Naive thymus-derived CD4-positive, alpha-beta T cell (primary cell): ENCODE measurements around the gene NR2F1-AS1. TPM values are rescaled to one million over a fixed set of nuclear protein-coding genes. Genes with fewer than 3 reads are reported as not detected.
"Not testable (repeated sequence)": the region's sequence is repeated elsewhere in the genome, so short reads cannot be mapped to it uniquely, and the experiment has no call there.

Source experiments
- ATAC-seq: fragments of 150-1000 bp; cut with Tn5 transposase; 2 replicates; pipeline ENCODE4 v1.10.0; 2021; ENCODE audit warnings: mild to moderate bottlenecking, moderate library complexity
- CTCF ChIA-PET: fragments of 350-600 bp; sonication (Branson Sonifier 250); formaldehyde crosslinking; loops from one replicate; lab custom pipeline; 2021; ENCODE audit warnings: antibody characterized with exemption; lab: Charles Lee
- POLR2A ChIA-PET: fragments of 350-600 bp; sonication (Branson Sonifier 250); formaldehyde crosslinking; loops from one replicate; lab custom pipeline; 2021; ENCODE audit warnings: antibody characterized with exemption, inconsistent platforms; lab: Charles Lee
- DNase-seq, 9 donors: peaks; one replicate each; pipeline versions ENCODE4 v3.0.0 to v3.0.0-alpha.2; 2020 to 2022; ENCODE audit warnings: mixed read lengths in 1 of 9
- H3K27ac ChIP-seq: one replicate; pipeline ENCODE4 v1.7.0; 2013; ENCODE audit warnings: mild to moderate bottlenecking, low read depth, low read length, moderate library complexity
- H3K27me3 ChIP-seq, 2 donors: one replicate each; pipeline ENCODE4 v1.7.0; 2013; ENCODE audit warnings: low read length in 2 of 2, mild to moderate bottlenecking in 2 of 2, moderate library complexity in 2 of 2; ENCODE audit not compliant: control insufficient read depth in 2 of 2, insufficient read depth in 2 of 2
- H3K36me3 ChIP-seq, 3 experiments: 1 replicate in 2 of 3; 2 replicates in 1 of 3; pipeline ENCODE4 v1.7.0; 2013; ENCODE audit warnings: low read length in 3 of 3, mild to moderate bottlenecking in 3 of 3, moderate library complexity in 1 of 3; ENCODE audit not compliant: insufficient read depth in 3 of 3, control insufficient read depth in 2 of 3
- H3K4me1 ChIP-seq, 2 donors: one replicate each; pipeline ENCODE4 v1.7.0; 2013; ENCODE audit warnings: low read length in 2 of 2, mild to moderate bottlenecking in 2 of 2, moderate library complexity in 1 of 2; ENCODE audit not compliant: control insufficient read depth in 2 of 2, insufficient read depth in 2 of 2
- H3K4me3 ChIP-seq: 2 replicates; pipeline ENCODE4 v1.7.0; 2013; ENCODE audit warnings: mild to moderate bottlenecking, low read length
- H3K9me3 ChIP-seq, 3 experiments: 1 replicate in 2 of 3; 2 replicates in 1 of 3; pipeline ENCODE4 v1.7.0; 2013; ENCODE audit warnings: low read length in 3 of 3; ENCODE audit not compliant: control insufficient read depth in 2 of 3
- H3K27ac Mint-ChIP-seq, 9 donors: one replicate each; pipeline ENCODE4 v1.8.0; 2020 to 2022; ENCODE audit warnings: mixed read lengths in 9 of 9, mild to moderate bottlenecking in 8 of 9, moderate library complexity in 5 of 9, inconsistent platforms in 2 of 9
- H3K27me3 Mint-ChIP-seq, 5 donors: one replicate each; pipeline ENCODE4 v1.8.0; 2021 to 2022; ENCODE audit warnings: mixed read lengths in 5 of 5, mild to moderate bottlenecking in 1 of 5
- H3K36me3 Mint-ChIP-seq, 5 donors: one replicate each; pipeline ENCODE4 v1.8.0; 2020 to 2022; ENCODE audit warnings: mixed read lengths in 5 of 5, mild to moderate bottlenecking in 3 of 5, inconsistent platforms in 1 of 5
- H3K4me1 Mint-ChIP-seq, 7 donors: one replicate each; pipeline ENCODE4 v1.8.0; 2020 to 2022; ENCODE audit warnings: mixed read lengths in 7 of 7, mild to moderate bottlenecking in 3 of 7, inconsistent platforms in 1 of 7
- H3K4me3 Mint-ChIP-seq, 10 donors: one replicate each; pipeline ENCODE4 v1.8.0; 2020 to 2022; ENCODE audit warnings: mild to moderate bottlenecking in 10 of 10, mixed read lengths in 10 of 10, moderate library complexity in 6 of 10, inconsistent platforms in 2 of 10
- H3K9me3 Mint-ChIP-seq, 11 donors: one replicate each; pipeline ENCODE4 v1.8.0; 2020 to 2022; ENCODE audit warnings: mixed read lengths in 11 of 11, mild to moderate bottlenecking in 4 of 11, inconsistent platforms in 1 of 11, moderate library complexity in 1 of 11
- intact Hi-C, 2 donors: fragments of 100-400 bp; cut with micrococcal nuclease; formaldehyde crosslinking; loops; one replicate each; pipeline ENCODE4 v1.15.1; 2023
- polyA plus RNA-seq, 2 donors: library from polyadenylated mRNA; unstranded; fragments of 300-500 nt; fragmentation: Illumina TruSeq; gene quantifications; one replicate each; pipeline ENCODE4 v1.2.3, GENCODE V29; 2021
- total RNA-seq, 6 experiments: library from RNA in 5 of 6; stranded (reverse) in 5 of 6; gene quantifications; 1 replicate in 5 of 6; 2 replicates in 1 of 6; pipeline ENCODE4 v1.2.3 and lab custom pipeline; 2021 to 2026

The NR2F1-AS1 gene
- total and polyA plus RNA-seq, 7 experiments from 2014 or later, result not detected

DNA sequence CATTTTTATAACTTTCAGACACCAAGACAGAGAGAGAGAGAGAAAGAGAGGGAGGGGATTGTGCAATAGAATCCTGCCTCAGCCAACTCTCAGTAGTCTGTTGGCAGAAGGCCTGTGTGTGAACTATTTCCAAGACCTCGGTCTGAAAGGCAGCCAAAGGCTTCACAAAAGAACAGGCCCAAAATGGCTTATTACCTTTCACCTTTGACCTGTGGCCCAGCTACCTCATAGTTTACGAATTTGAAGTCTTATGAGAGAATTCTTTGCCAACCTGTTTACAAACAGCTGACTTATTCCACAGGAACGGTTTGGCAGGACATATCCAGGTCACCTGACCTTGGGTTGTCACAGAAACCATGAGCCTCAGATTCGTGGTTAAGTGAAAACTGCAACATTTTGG, 48.6 kb downstream of the NR2F1-AS1 start:
- H3K4me1 ChIP-seq, result no peaks in the 10 kb centered on the region
- Mint-ChIP-seq H3K4me3 (no peak overlapping the region), H3K27ac (no peak overlapping the region), H3K4me1 (no peaks in the 10 kb centered on the region), H3K9me3 (peaks cover 0 to 25% (median 10%) of the 10 kb centered on the region in 11 donors), H3K36me3 (no peaks in the 10 kb centered on the region), H3K27me3 (peaks cover 0 to 14% (median 6%) of the 10 kb centered on the region in 5 donors)
- ATAC-seq, result no peak
- no peak overlapping the region for H3K4me3 ChIP-seq
- no peaks in the 10 kb centered on the region for H3K27me3 ChIP-seq
- ChIA-PET POLR2A (no interaction called here), CTCF (no interaction called here)
- no peaks in the 10 kb centered on the region for H3K36me3 ChIP-seq
- H3K27ac ChIP-seq, result no peak overlapping the region
- H3K9me3 ChIP-seq, result no peaks in the 10 kb centered on the region
- intact Hi-C loops, result no loop called here
- no peak for DNase-seq

DNA sequence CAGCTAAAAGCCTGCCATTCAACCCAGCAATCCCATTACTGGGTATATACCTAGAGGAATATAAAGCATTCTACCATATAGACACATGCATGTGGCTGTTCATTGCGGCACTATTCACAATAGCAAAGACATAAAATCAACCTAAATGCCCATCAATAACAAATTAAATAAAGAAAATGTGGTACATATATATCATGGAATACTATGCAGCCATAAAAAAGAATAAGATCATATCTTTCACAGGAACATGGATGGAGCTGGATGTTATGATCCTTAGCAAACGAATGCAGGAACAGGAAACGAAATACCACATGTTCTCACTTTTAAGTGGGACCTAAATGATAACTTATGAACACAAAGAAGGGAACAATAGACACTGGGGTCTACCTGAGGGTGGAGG, 59.2 kb downstream of the NR2F1-AS1 start:
- H3K4me3 ChIP-seq, H3K4me1 Mint-ChIP-seq, H3K4me1 ChIP-seq, ATAC-seq, H3K27ac ChIP-seq, H3K36me3 ChIP-seq, intact Hi-C loops, H3K27me3 ChIP-seq, H3K27ac Mint-ChIP-seq, H3K9me3 ChIP-seq, H3K36me3 Mint-ChIP-seq, POLR2A ChIA-PET, CTCF ChIA-PET, DNase-seq, H3K4me3 Mint-ChIP-seq: not testable (repeated sequence)
- Mint-ChIP-seq H3K27me3 (peaks cover 0 to 19% (median 16%) of the 10 kb centered on the region in 5 donors), H3K9me3 (peaks cover 3 to 45% (median 30%) of the 10 kb centered on the region in 11 donors)

DNA sequence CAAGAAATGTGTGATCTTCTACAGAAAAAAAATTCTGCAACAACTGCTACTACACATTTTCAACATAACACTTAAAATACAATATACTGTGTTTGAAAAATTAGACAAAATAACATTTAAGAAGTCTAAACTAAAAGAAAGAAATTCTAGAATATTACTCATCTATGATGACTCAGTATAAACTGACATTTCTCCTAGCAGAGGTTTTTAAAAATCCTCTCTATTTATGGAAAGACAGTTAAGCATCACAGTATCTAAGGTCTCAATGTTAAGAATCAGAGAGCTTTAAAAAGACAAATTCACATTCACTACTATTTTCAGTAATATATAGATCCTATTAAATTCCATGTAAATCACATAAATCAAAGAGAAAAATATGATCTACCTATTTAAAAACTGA, 61.3 kb downstream of the NR2F1-AS1 start:
- Histone ChIP-seq H3K27me3 (no peaks in the 10 kb centered on the region), H3K36me3 (no peaks in the 10 kb centered on the region), H3K27ac (no peak overlapping the region), H3K4me3 (no peak overlapping the region), H3K9me3 (no peaks in the 10 kb centered on the region), H3K4me1 (no peaks in the 10 kb centered on the region)
- Mint-ChIP-seq H3K4me1 (no peaks in the 10 kb centered on the region), H3K36me3 (no peaks in the 10 kb centered on the region), H3K27ac (no peak overlapping the region), H3K27me3 (peaks cover 0 to 19% (median 12%) of the 10 kb centered on the region in 5 donors), H3K9me3 (peaks cover 0 to 24% (median 18%) of the 10 kb centered on the region in 11 donors), H3K4me3 (no peak overlapping the region)
- DNase-seq, result no peak
- ATAC-seq, result no peak
- ChIA-PET POLR2A (no interaction called here), CTCF (no interaction called here)
- intact Hi-C loops, result no loop called here

DNA sequence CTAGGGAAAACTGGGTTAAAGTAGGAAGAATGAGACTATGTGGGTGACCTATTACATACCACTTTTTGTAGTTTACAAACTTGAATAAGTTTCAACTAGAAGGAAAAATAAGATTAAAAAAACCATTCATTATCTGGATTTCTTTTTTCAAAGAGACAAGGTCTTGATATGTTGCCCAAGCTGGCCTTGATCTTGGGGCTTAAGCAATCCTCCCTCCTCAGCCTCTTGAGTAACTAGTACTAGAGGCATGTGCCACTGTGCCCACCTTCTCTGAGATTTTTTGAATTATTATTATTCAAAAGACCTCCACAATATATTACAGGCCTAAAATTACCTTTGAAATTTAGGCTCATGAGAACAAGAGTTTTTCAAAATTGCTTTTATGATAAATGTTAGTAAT, 63.2 kb downstream of the NR2F1-AS1 start:
- POLR2A ChIA-PET, result no interaction called here
- intact Hi-C loops, result no loop called here
- Mint-ChIP-seq H3K36me3 (no peaks in the 10 kb centered on the region), H3K4me1 (no peaks in the 10 kb centered on the region), H3K4me3 (no peak overlapping the region), H3K27me3 (peaks cover 0 to 22% (median 11%) of the 10 kb centered on the region in 5 donors), H3K27ac (no peak overlapping the region), H3K9me3 (peaks cover 0 to 17% (median 11%) of the 10 kb centered on the region in 11 donors)
- no peaks in the 10 kb centered on the region for H3K4me1 ChIP-seq
- no peaks in the 10 kb centered on the region for H3K9me3 ChIP-seq
- CTCF ChIA-PET, result no interaction called here
- H3K4me3 ChIP-seq, result no peak overlapping the region
- ATAC-seq (no peak), DNase-seq (no peak)
- no peaks in the 10 kb centered on the region for H3K27me3 ChIP-seq
- no peaks in the 10 kb centered on the region for H3K36me3 ChIP-seq
- H3K27ac ChIP-seq, result no peak overlapping the region

DNA sequence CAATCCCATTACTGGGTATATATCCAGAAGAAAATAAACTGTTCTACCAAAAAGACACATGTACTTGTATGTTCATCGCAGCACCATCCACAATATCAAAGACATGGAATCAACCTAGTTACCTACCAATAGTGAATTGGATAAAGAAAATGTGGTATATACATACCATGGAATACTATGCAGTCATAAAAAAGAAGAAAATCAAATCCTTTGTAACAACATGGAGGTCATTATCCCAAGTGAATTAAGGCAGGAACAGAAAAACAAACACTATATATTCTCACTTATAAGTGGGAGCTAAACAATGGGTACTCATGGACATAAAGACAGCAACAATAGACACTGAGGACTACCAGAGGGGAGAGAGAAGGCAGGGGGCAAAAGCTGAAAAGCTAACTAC, 67.7 kb downstream of the NR2F1-AS1 start:
- POLR2A ChIA-PET, result no interaction called here
- H3K36me3 ChIP-seq, result no peaks in the 10 kb centered on the region
- H3K27me3 ChIP-seq, result no peaks in the 10 kb centered on the region
- H3K9me3 ChIP-seq, result no peaks in the 10 kb centered on the region
- H3K4me1 ChIP-seq, result no peaks in the 10 kb centered on the region
- H3K27ac Mint-ChIP-seq, result no peak overlapping the region
- peaks cover 0 to 3% (median 0%) of the 10 kb centered on the region in 11 donors for H3K9me3 Mint-ChIP-seq
- H3K36me3 Mint-ChIP-seq, result no peaks in the 10 kb centered on the region
- CTCF ChIA-PET, result no interaction called here
- H3K4me1 Mint-ChIP-seq, result no peaks in the 10 kb centered on the region
- no peak overlapping the region for H3K4me3 Mint-ChIP-seq
- no peak overlapping the region for H3K27ac ChIP-seq
- ATAC-seq, result no peak
- peaks cover 0 to 11% (median 8%) of the 10 kb centered on the region in 5 donors for H3K27me3 Mint-ChIP-seq
- intact Hi-C loops, result no loop called here
- DNase-seq, result no peak
- no peak overlapping the region for H3K4me3 ChIP-seq

DNA sequence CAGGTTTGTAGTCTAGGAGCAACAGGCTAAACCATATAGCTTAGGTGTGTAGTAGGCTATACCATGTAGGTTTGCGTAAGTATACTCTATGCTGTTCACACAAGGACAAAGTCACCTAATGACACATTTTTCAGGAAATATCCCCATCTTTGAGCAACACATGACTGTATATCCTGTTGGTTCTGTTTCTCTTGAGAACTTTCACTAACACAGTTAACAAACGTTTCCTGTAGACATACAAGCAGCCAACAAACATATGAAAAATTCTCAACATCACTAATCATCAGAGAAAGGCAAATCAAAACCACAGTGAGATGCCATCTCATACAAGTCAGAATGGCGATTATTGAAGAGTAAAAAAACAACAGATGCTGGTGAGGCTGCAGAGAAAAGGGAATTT, 68.2 kb downstream of the NR2F1-AS1 start:
- intact Hi-C loops, result no loop called here

DNA sequence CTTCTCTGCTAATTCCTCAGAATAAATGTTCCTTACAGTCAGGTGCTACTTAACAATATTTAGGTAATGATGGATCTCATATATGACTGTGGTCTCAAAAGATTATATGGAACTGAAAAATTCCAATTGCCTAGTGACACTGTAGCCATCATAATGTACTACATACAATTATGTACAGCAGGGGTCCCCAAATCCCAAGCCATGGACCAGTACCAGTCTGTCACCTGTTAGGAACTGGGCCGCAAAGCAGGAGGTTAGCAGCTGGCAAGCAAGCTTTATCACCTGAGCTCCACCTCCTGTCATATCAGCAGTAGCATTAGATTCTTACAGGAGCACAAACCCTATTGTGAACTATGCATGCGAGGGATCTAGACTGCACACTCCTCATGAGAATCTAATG, 69.6 kb downstream of the NR2F1-AS1 start:
- H3K36me3 Mint-ChIP-seq, result no peaks in the 10 kb centered on the region
- Histone ChIP-seq H3K4me1 (no peaks in the 10 kb centered on the region), H3K36me3 (no peaks in the 10 kb centered on the region), H3K27ac (no peak overlapping the region), H3K4me3 (no peak overlapping the region), H3K9me3 (no peaks in the 10 kb centered on the region), H3K27me3 (no peaks in the 10 kb centered on the region)
- H3K4me3 Mint-ChIP-seq, result no peak overlapping the region
- intact Hi-C loops, result no loop called here
- DNase-seq, result no peak
- POLR2A ChIA-PET, result no interaction called here
- peaks cover 0 to 3% (median 0%) of the 10 kb centered on the region in 11 donors for H3K9me3 Mint-ChIP-seq
- H3K27ac Mint-ChIP-seq, result no peak overlapping the region
- no peaks in the 10 kb centered on the region for H3K4me1 Mint-ChIP-seq
- CTCF ChIA-PET, result no interaction called here
- no peak for ATAC-seq
- peaks cover 0 to 14% (median 10%) of the 10 kb centered on the region in 5 donors for H3K27me3 Mint-ChIP-seq

More for the DNA sequence above, 68.2 kb downstream of the NR2F1-AS1 start:
- Histone ChIP-seq H3K9me3 (no peaks in the 10 kb centered on the region), H3K27ac (no peak overlapping the region), H3K36me3 (no peaks in the 10 kb centered on the region), H3K27me3 (no peaks in the 10 kb centered on the region), H3K4me3 (no peak overlapping the region), H3K4me1 (no peaks in the 10 kb centered on the region)
- no peak overlapping the region for H3K4me3 Mint-ChIP-seq
- no peak overlapping the region for H3K27ac Mint-ChIP-seq
- ChIA-PET CTCF (no interaction called here), POLR2A (interaction anchor here (0.5 kb wide), 1 partner anchor 74 kb away, joined by 5 read pairs; no protein-coding TSS in a partner anchor)
- H3K36me3 Mint-ChIP-seq, result no peaks in the 10 kb centered on the region
- no peak for DNase-seq
- ATAC-seq, result no peak
- H3K27me3 Mint-ChIP-seq, result peaks cover 0 to 11% (median 8%) of the 10 kb centered on the region in 5 donors
- H3K9me3 Mint-ChIP-seq, result peaks cover 0 to 3% (median 0%) of the 10 kb centered on the region in 11 donors
- H3K4me1 Mint-ChIP-seq, result no peaks in the 10 kb centered on the region
